Measurements from ENCODE around the gene DACH1. TPM values are rescaled to one million over a fixed set of nuclear protein-coding genes. Genes with fewer than 3 reads are reported as not detected.
A peak's percentile ranks its signal among the peaks of the same experiment; 100 is the strongest.

Gene DACH1
- total RNA-seq, 1 donor from 2014 or later = 110 TPM

DNA sequence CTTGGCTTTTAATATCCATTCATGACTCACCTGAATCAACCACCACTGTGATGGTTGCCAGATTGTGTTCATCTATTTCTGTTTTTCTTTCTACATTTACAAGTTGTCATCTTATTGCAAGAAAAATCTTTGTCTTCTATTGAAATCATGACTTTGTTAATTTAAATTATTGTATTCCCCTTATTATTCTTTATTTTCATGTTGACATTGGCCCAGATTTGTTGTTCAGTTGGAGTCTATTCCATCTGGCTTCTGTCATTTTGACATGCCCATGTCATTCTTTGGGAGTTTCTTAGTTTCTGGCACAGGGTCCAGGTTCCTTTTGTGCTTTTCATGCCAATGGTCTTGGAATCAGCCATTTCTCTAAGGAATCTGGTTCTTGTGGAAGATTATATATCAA lies 19.9 kb upstream of the DACH1 start:
- H3K4me1 Mint-ChIP-seq (ENCODE audit: low read depth, unreplicated experiment) = no peaks in the 10 kb centered on the region
- H3K9me3 Mint-ChIP-seq (ENCODE audit: unreplicated experiment) = no peaks in the 10 kb centered on the region
- H3K36me3 Mint-ChIP-seq (ENCODE audit: unreplicated experiment) = no peaks in the 10 kb centered on the region
- no peaks in the 10 kb centered on the region for H3K27me3 Mint-ChIP-seq (ENCODE audit: unreplicated experiment)
- TF ChIP-seq, protein P1, sequence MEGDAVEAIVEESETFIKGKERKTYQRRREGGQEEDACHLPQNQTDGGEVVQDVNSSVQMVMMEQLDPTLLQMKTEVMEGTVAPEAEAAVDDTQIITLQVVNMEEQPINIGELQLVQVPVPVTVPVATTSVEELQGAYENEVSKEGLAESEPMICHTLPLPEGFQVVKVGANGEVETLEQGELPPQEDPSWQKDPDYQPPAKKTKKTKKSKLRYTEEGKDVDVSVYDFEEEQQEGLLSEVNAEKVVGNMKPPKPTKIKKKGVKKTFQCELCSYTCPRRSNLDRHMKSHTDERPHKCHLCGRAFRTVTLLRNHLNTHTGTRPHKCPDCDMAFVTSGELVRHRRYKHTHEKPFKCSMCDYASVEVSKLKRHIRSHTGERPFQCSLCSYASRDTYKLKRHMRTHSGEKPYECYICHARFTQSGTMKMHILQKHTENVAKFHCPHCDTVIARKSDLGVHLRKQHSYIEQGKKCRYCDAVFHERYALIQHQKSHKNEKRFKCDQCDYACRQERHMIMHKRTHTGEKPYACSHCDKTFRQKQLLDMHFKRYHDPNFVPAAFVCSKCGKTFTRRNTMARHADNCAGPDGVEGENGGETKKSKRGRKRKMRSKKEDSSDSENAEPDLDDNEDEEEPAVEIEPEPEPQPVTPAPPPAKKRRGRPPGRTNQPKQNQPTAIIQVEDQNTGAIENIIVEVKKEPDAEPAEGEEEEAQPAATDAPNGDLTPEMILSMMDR (IDR thresholded peaks at IDR 0.05; ENCODE audit: partially characterized antibody, unreplicated experiment) = no peak
- H3K27ac Mint-ChIP-seq (ENCODE audit: unreplicated experiment) = no peak overlapping the region
- DNase-seq = no peak
- H3K4me3 Mint-ChIP-seq (ENCODE audit: unreplicated experiment) = no peak overlapping the region

DNA sequence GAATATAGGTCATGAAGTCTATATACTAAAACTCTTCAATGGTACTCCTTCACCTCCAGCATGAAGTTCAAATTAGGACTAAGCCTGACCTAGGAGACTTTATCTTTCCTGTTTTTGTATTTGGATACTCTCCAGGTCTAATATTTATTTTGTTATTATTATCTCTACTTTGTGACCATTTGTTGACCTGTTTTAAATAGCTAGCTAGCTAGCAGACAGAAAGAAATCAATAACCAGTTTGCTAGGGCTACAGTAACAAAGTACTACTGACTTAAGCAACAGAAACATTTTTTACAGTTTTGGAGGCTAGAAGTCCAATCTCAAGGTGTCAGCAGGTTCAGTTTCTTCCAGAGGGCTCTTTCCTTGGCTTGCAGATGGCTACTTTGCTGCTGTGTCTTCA lies 15.1 kb upstream of the DACH1 start:
- peaks cover 19% of the 10 kb centered on the region for H3K4me1 Mint-ChIP-seq (ENCODE audit: low read depth, unreplicated experiment)
- H3K27me3 Mint-ChIP-seq (ENCODE audit: unreplicated experiment) = no peaks in the 10 kb centered on the region
- no peak overlapping the region for H3K27ac Mint-ChIP-seq (ENCODE audit: unreplicated experiment)
- TF ChIP-seq, protein P1 (IDR thresholded peaks at IDR 0.05; ENCODE audit: partially characterized antibody, unreplicated experiment) = no peak
- peaks cover 2% of the 10 kb centered on the region for H3K9me3 Mint-ChIP-seq (ENCODE audit: unreplicated experiment)
- peaks cover 5% of the 10 kb centered on the region for H3K36me3 Mint-ChIP-seq (ENCODE audit: unreplicated experiment)
- H3K4me3 Mint-ChIP-seq (ENCODE audit: unreplicated experiment) = no peak overlapping the region
- DNase-seq = no peak

DNA sequence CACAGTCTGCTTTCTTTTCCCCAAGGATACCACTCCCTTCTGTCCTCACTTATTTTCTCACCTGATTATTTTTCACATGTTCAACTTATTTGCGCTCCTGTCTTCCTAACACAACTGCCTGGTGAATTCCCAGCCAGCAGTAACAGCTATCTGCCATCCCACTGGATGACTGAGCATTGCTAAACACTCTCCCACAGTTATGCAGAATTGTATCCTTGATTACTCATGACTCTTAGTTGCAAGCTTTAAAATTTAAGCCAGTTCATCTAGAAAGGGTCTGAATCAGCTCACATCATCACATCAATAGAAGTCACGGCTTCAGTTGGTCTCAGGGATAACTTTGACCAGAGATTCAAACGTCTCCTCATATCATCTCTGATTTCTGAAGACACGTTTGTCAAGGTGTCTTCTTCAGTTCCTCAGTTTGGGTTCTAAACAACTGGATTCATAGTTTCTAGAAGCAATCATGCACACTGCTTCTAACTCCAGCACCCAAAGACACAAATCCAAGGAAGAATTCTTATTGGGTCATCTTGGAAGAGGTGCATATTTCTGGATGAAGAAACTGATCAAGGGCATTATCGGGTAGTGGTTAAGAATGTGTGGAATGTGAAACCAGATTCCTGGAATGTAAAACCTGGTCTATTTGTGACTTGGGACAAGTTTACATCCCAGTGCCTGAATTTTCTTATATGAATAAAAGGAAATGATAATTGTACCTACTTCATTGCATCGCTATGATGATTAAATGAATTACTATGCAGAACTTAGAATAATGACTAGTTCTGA lies 13.9 kb upstream of the DACH1 start:
- TF ChIP-seq, protein P1 (IDR thresholded peaks at IDR 0.05; ENCODE audit: partially characterized antibody, unreplicated experiment) = no peak
- Mint-ChIP-seq H3K36me3 (ENCODE audit: unreplicated experiment) (peaks cover 5% of the 10 kb centered on the region), H3K27me3 (ENCODE audit: unreplicated experiment) (no peaks in the 10 kb centered on the region), H3K4me1 (ENCODE audit: low read depth, unreplicated experiment) (peaks cover 28% of the 10 kb centered on the region), H3K9me3 (ENCODE audit: unreplicated experiment) (peaks cover 2% of the 10 kb centered on the region), H3K27ac (ENCODE audit: unreplicated experiment) (no peak overlapping the region), H3K4me3 (ENCODE audit: unreplicated experiment) (peak overlapping the region; percentile 49)
- no peak for DNase-seq

DNA sequence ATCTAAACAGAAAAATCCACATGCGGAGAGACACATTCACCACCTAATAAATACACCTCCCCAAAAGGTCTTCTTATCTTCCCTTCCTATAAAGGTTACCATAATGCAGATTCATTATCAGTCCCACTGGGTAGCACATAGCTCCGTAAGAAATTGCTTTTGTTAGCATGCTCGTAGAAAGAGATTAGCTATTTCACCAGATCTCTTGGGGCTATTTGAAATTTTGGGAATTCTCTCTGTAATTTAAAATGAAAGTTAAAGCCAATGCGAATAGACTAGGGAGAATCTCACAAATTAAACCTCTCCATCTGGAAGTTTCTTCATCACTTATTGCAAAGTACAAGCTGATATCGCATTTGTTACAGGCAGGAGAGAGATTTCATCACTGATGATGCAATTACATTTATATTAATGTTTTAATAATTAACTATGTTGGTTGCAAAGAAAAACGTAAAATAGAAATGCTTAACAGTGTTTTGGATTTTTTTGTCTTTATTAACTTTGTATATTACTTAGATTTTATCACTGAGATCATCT lies 12.9 kb upstream of the DACH1 start:
- TF ChIP-seq, protein P1 (IDR thresholded peaks at IDR 0.05; ENCODE audit: partially characterized antibody, unreplicated experiment) = no peak
- peak overlapping the region; percentile 69 for H3K27ac Mint-ChIP-seq (ENCODE audit: unreplicated experiment)
- peak overlapping the region; percentile 72 for H3K4me3 Mint-ChIP-seq (ENCODE audit: unreplicated experiment)
- DNase-seq = no peak
- H3K4me1 Mint-ChIP-seq (ENCODE audit: low read depth, unreplicated experiment) = peaks cover 32% of the 10 kb centered on the region
- no peaks in the 10 kb centered on the region for H3K27me3 Mint-ChIP-seq (ENCODE audit: unreplicated experiment)
- H3K36me3 Mint-ChIP-seq (ENCODE audit: unreplicated experiment) = peaks cover 5% of the 10 kb centered on the region
- H3K9me3 Mint-ChIP-seq (ENCODE audit: unreplicated experiment) = peaks cover 2% of the 10 kb centered on the region

DNA sequence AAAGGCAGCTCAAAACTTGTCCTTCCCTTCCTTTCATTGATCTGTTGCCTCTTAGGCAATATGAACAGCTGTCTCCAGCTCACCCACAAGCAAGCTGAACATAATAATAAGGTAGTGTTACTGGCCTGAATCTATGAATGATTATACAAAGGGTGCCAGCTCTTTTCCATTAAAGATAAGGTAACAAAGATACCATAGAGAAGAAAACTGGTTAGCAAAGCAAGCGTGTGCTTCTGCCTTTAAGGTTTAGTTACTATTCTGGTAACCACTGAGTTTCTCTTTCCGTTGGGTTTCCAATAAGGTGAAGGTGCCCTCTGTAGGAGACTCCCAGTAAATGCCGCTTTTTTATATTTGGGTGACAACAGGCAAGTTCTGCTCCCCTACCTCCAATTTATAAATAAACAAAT lies 12.1 kb upstream of the DACH1 start:
- no peak for DNase-seq
- Mint-ChIP-seq H3K9me3 (ENCODE audit: unreplicated experiment) (peaks cover 2% of the 10 kb centered on the region), H3K36me3 (ENCODE audit: unreplicated experiment) (peaks cover 5% of the 10 kb centered on the region), H3K27ac (ENCODE audit: unreplicated experiment) (peak overlapping the region; percentile 93), H3K4me1 (ENCODE audit: low read depth, unreplicated experiment) (peaks cover 39% of the 10 kb centered on the region), H3K27me3 (ENCODE audit: unreplicated experiment) (no peaks in the 10 kb centered on the region), H3K4me3 (ENCODE audit: unreplicated experiment) (peak overlapping the region; percentile 72)
- TF ChIP-seq, protein P1 (IDR thresholded peaks at IDR 0.05; ENCODE audit: partially characterized antibody, unreplicated experiment) = peak; percentile 65
